Right atrium auricular region (tissue), 2 donors: ENCODE results near the gene TRIOBP. TPM values are rescaled to one million over a fixed set of nuclear protein-coding genes. Genes with fewer than 3 reads are reported as not detected.

Source experiments
- DNase-seq: peaks from one replicate; pipeline ENCODE4 v3.0.0-alpha.2; 2019; ENCODE audit warnings: low spot score
- H3K27ac ChIP-seq, 2 donors: fragments of 200-600 bp; sonication (generic); 1 replicate in 1 of 2; 2 replicates in 1 of 2; pipeline ENCODE4 v1.5.1; 2016 to 2019
- H3K27me3 ChIP-seq, 2 donors: fragments of 200-600 bp; sonication (generic); one replicate each; pipeline versions ENCODE4 v1.5.1 to v1.6.0; 2017 to 2019
- H3K36me3 ChIP-seq: fragments of 200-600 bp; sonication (generic); one replicate; pipeline ENCODE4 v1.5.1; 2016
- H3K4me1 ChIP-seq, 2 donors: fragments of 200-600 bp; sonication (generic); one replicate each; pipeline versions ENCODE4 v1.5.1 to v1.6.0; 2017 to 2019
- H3K4me3 ChIP-seq, 2 donors: fragments of 200-600 bp; sonication (generic); 1 replicate in 1 of 2; 2 replicates in 1 of 2; pipeline ENCODE4 v1.5.1; 2017 to 2019; ENCODE audit warnings: mild to moderate bottlenecking in 1 of 2, moderate library complexity in 1 of 2
- H3K9me3 ChIP-seq, 2 donors: fragments of 200-600 bp; sonication (generic); one replicate each; pipeline ENCODE4 v1.5.1; 2019
- CTCF ChIP-seq, 2 donors: fragments of 200-600 bp; sonication (generic); IDR thresholded peaks; one replicate each; pipeline ENCODE4 v1.5.1; 2019; ENCODE audit warnings: antibody characterized with exemption in 2 of 2
- total RNA-seq, 2 donors: library from RNA; depleted of rRNA; stranded (reverse); fragments of >200 nt; gene quantifications; one replicate each; pipeline ENCODE4 v1.1.0, GENCODE V29; 2016

TRIOBP gene
- total RNA-seq, 2 donors from 2014 or later = 108 to 118 TPM

- DNase-seq = no peak
Measured at GRCh38 chr22:37708580-37709444, 12.0 kb downstream of the TRIOBP start.

GRCh38 chr22:37709445-37709765 lies 12.6 kb downstream of the TRIOBP start:
- H3K27me3 ChIP-seq = no peaks in the 10 kb centered on the region
- DNase-seq = no peak
- no peak overlapping the region for H3K27ac ChIP-seq
- TF ChIP-seq CTCF (IDR thresholded peaks at IDR 0.05) = no peak
- H3K4me3 ChIP-seq = no peak overlapping the region
- no peaks in the 10 kb centered on the region for H3K4me1 ChIP-seq
- no peaks in the 10 kb centered on the region for H3K9me3 ChIP-seq
- H3K36me3 ChIP-seq = no peaks in the 10 kb centered on the region

More at GRCh38 chr22:37708580-37709444, 12.0 kb downstream of the TRIOBP start:
- no peak overlapping the region for H3K27ac ChIP-seq
- H3K27me3 ChIP-seq = no peaks in the 10 kb centered on the region
- no peaks in the 10 kb centered on the region for H3K9me3 ChIP-seq
- no peak for TF ChIP-seq CTCF (IDR thresholded peaks at IDR 0.05)
- H3K4me1 ChIP-seq = no peaks in the 10 kb centered on the region
- no peaks in the 10 kb centered on the region for H3K36me3 ChIP-seq
- H3K4me3 ChIP-seq = no peak overlapping the region

- Histone ChIP-seq H3K9me3 (no peaks in the 10 kb centered on the region), H3K4me1 (no peaks in the 10 kb centered on the region), H3K27ac (no peak overlapping the region), H3K27me3 (no peaks in the 10 kb centered on the region), H3K36me3 (no peaks in the 10 kb centered on the region), H3K4me3 (no peak overlapping the region)
- DNase-seq = no peak
- no peak for TF ChIP-seq CTCF (IDR thresholded peaks at IDR 0.05)
Measured at GRCh38 chr22:37710675-37711074, 13.8 kb downstream of the TRIOBP start.

- Histone ChIP-seq H3K9me3 (no peaks in the 10 kb centered on the region), H3K27me3 (no peaks in the 10 kb centered on the region), H3K4me3 (no peak overlapping the region), H3K27ac (no peak overlapping the region), H3K36me3 (no peaks in the 10 kb centered on the region), H3K4me1 (no peaks in the 10 kb centered on the region)
- DNase-seq = no peak
- no peak for TF ChIP-seq CTCF (IDR thresholded peaks at IDR 0.05)
Measured at GRCh38 chr22:37711490-37711889, 14.6 kb downstream of the TRIOBP start.

- Histone ChIP-seq H3K27me3 (no peaks in the 10 kb centered on the region), H3K9me3 (no peaks in the 10 kb centered on the region), H3K4me3 (no peak overlapping the region), H3K36me3 (no peaks in the 10 kb centered on the region), H3K27ac (no peak overlapping the region), H3K4me1 (no peaks in the 10 kb centered on the region)
- TF ChIP-seq CTCF (IDR thresholded peaks at IDR 0.05) = no peak
- DNase-seq = no peak
Measured at GRCh38 chr22:37713761-37714160, 16.9 kb downstream of the TRIOBP start.

- H3K4me1 ChIP-seq = no peaks in the 10 kb centered on the region
- H3K36me3 ChIP-seq = no peaks in the 10 kb centered on the region
- no peak for DNase-seq
- H3K9me3 ChIP-seq = no peaks in the 10 kb centered on the region
- no peaks in the 10 kb centered on the region for H3K27me3 ChIP-seq
- H3K4me3 ChIP-seq = no peak overlapping the region
- no peak overlapping the region for H3K27ac ChIP-seq
- TF ChIP-seq CTCF (IDR thresholded peaks at IDR 0.05) = no peak
Measured at GRCh38 chr22:37714634-37715033, 17.8 kb downstream of the TRIOBP start.
